Parathyroid adenoma (tissue), 2 donors: ENCODE data around the gene SDR39U1.
"Not testable (repeated sequence)": the region's sequence is repeated elsewhere in the genome, so short reads cannot be mapped to it uniquely, and the experiment has no call there.

ENCODE experiments used
- H2AFZ ChIP-seq: fragments of 300-600 bp; sonication (generic); one replicate; pipeline ENCODE4 v1.7.0; 2017; ENCODE audit warnings: antibody characterized with exemption, mild to moderate bottlenecking
- H3K27ac ChIP-seq: fragments of 300-600 bp; sonication (generic); one replicate; pipeline ENCODE4 v1.7.0; 2017
- H3K27me3 ChIP-seq: fragments of 300-600 bp; sonication (generic); one replicate; pipeline ENCODE4 v1.7.0; 2017; ENCODE audit warnings: low read length; ENCODE audit not compliant: control insufficient read depth, insufficient read depth
- H3K36me3 ChIP-seq: fragments of 300-600 bp; sonication (generic); one replicate; pipeline ENCODE4 v1.7.0; 2017; ENCODE audit warnings: low read length; ENCODE audit not compliant: control insufficient read depth, insufficient read depth
- H3K4me1 ChIP-seq: fragments of 300-600 bp; sonication (generic); one replicate; pipeline ENCODE4 v1.7.0; 2017; ENCODE audit warnings: control low read depth
- H3K4me2 ChIP-seq: fragments of 300-600 bp; sonication (generic); one replicate; pipeline ENCODE4 v1.7.0; 2017; ENCODE audit warnings: low read length
- H3K4me3 ChIP-seq: fragments of 300-600 bp; sonication (generic); one replicate; pipeline ENCODE4 v1.7.0; 2017; ENCODE audit warnings: low read depth, low read length
- H3K79me2 ChIP-seq: fragments of 300-600 bp; sonication (generic); one replicate; pipeline ENCODE4 v1.7.0; 2017; ENCODE audit warnings: control low read depth
- H3K9ac ChIP-seq: fragments of 300-600 bp; sonication (generic); one replicate; pipeline ENCODE4 v1.7.0; 2017; ENCODE audit warnings: mild to moderate bottlenecking
- H3K9me3 ChIP-seq: fragments of 300-600 bp; sonication (generic); one replicate; pipeline ENCODE4 v1.7.0; 2017; ENCODE audit warnings: low read length; ENCODE audit not compliant: control insufficient read depth
- CTCF ChIP-seq: fragments of 300-600 bp; sonication (generic); IDR thresholded peaks from one replicate; pipeline ENCODE4 v1.7.0; 2017; ENCODE audit warnings: antibody characterized with exemption, mild to moderate bottlenecking
- donor health status: primary hyperparathyroidism.

SDR39U1 gene, protein sequence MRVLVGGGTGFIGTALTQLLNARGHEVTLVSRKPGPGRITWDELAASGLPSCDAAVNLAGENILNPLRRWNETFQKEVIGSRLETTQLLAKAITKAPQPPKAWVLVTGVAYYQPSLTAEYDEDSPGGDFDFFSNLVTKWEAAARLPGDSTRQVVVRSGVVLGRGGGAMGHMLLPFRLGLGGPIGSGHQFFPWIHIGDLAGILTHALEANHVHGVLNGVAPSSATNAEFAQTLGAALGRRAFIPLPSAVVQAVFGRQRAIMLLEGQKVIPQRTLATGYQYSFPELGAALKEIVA

GRCh38 chr14:24442240-24443052 is at the start of gene SDR39U1:
SDR39U1 (minus strand) TSS chr14:24442776; CDS start chr14:24442769, 7 bp downstream.
- no peaks in the 10 kb centered on the region for H3K27me3 ChIP-seq
- peak; percentile 13 for TF ChIP-seq CTCF
- H3K9ac ChIP-seq: peak within 1 kb of the TSS; percentile 68
- peak within 1 kb of the TSS; percentile 98 for H3K27ac ChIP-seq
- H3K4me3 ChIP-seq: peak within 1 kb of the TSS; percentile 93
- peaks cover 8% of the 10 kb centered on the region for H3K4me1 ChIP-seq
- no peaks in the 10 kb centered on the region for H3K36me3 ChIP-seq
- H3K79me2 ChIP-seq: no peaks in the 10 kb centered on the region
- H2AFZ ChIP-seq: peak within 1 kb of the TSS; percentile 89
- H3K9me3 ChIP-seq: no peaks in the 10 kb centered on the region
- H3K4me2 ChIP-seq: peak within 1 kb of the TSS; percentile 86

GRCh38 chr14:24491586-24492408 is 49.2 kb upstream of the SDR39U1 start:
- H3K9ac ChIP-seq, H3K27ac ChIP-seq, H2AFZ ChIP-seq, H3K27me3 ChIP-seq, H3K4me2 ChIP-seq, H3K4me3 ChIP-seq, H3K4me1 ChIP-seq, H3K9me3 ChIP-seq, H3K79me2 ChIP-seq, H3K36me3 ChIP-seq: not testable (repeated sequence)

- no peak for TF ChIP-seq CTCF
Measured at GRCh38 chr14:24483604-24484252, 41.2 kb upstream of the SDR39U1 start.

DNA sequence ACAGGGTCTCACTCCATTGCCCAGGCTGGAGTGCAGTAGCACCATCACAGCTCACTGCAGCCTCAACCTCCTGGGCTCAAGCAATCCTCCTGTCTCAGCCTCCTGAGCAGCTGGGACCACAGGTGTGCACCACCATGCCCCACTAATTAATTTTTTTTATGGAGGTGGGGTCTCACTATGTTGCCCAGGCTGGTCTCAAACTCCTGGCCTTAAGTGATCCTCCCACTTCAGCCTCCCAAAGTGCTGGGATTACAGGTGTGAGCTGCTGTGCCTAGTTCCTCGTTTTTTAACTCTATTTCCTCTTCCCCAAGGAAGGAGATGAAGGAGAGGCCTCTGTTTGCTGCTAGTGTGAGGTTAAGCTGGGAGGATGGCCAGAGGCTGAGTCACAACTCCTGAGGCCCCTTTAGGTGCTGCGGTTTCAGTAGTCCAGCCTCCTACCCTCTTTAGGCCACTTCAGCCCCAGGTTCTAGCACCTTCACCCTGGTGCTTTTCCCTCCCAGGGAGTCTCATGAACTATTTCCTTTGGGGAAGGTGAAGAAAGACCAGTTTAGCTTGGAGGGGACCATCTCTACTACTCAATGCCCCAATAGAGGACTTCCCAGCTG is 40.2 kb upstream of the SDR39U1 start:
- H3K4me1 ChIP-seq, H3K79me2 ChIP-seq, H3K36me3 ChIP-seq, H3K27ac ChIP-seq, H3K9me3 ChIP-seq, H2AFZ ChIP-seq, H3K4me2 ChIP-seq, H3K27me3 ChIP-seq, H3K4me3 ChIP-seq, H3K9ac ChIP-seq: not testable (repeated sequence)

More at GRCh38 chr14:24483604-24484252, 41.2 kb upstream of the SDR39U1 start:
- Histone ChIP-seq H3K9me3 (no peaks in the 10 kb centered on the region), H2AFZ (no peak overlapping the region), H3K79me2 (no peaks in the 10 kb centered on the region), H3K4me2 (no peak overlapping the region), H3K27ac (no peak overlapping the region), H3K27me3 (no peaks in the 10 kb centered on the region), H3K4me1 (no peaks in the 10 kb centered on the region), H3K4me3 (no peak overlapping the region), H3K36me3 (no peaks in the 10 kb centered on the region), H3K9ac (no peak overlapping the region)

DNA sequence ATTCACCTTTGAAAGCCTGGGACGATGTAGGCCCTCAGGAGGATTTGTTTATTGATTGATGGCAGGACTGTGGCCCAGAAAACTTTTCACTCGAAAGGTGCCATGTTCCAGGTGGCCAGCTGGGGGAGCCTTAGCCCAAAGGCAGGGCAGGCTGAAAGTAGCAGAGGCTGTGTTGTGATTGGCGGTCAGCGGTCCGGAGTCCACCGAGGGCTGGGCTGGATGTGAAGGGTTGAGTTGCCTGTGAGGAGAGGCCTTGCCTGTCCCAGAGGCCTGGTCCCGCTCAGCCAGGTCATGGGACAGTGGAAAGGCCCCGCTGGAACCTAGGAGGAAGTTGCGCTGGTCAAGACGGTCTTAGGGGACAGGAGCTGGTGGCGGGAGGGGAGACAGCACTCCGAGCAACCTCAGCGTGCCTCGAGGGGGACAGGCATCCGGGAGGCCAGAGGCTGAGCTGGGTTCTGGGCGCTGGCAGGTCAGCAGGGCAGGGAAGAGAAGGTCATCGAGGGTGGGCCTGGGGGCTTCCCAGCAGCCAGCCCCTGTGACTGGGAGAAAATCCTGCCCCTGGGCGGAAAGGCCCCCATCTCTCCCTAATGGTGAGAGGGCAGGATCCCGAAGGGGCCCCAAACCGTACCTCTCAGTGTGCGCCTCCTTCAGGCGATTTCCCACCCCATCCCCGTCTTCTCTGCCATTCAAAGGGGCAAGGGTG is 39.2 kb upstream of the SDR39U1 start:
- no peaks in the 10 kb centered on the region for H3K9me3 ChIP-seq
- no peaks in the 10 kb centered on the region for H3K27me3 ChIP-seq
- no peak overlapping the region for H2AFZ ChIP-seq
- H3K4me3 ChIP-seq: no peak overlapping the region
- peak; percentile 40 for TF ChIP-seq CTCF
- no peak overlapping the region for H3K27ac ChIP-seq
- H3K9ac ChIP-seq: no peak overlapping the region
- H3K4me2 ChIP-seq: no peak overlapping the region
- H3K79me2 ChIP-seq: no peaks in the 10 kb centered on the region
- H3K4me1 ChIP-seq: no peaks in the 10 kb centered on the region
- H3K36me3 ChIP-seq: no peaks in the 10 kb centered on the region

DNA sequence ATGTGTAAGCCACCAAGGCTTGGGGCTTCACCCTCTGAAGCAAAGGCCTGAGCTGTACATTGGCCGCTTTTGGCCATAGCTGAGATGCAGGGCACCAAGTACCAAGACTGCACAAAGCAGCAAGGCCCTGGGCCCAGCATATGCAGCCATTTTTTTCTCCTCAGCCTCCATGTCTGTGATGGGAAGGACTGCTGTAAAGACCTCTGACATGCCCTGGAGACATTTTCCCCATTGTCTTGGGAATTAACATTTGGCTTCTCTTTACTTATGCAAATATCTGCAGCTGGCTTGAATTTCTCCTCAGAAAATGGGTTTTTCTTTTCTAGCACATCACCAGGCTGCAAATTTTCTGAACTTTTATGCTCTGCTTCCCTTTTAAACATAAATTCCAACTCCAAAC is 37.4 kb upstream of the SDR39U1 start:
- not testable (repeated sequence) for H2AFZ ChIP-seq, H3K4me1 ChIP-seq, H3K27ac ChIP-seq, H3K27me3 ChIP-seq, H3K4me2 ChIP-seq, H3K36me3 ChIP-seq, H3K79me2 ChIP-seq, H3K4me3 ChIP-seq, H3K9me3 ChIP-seq, H3K9ac ChIP-seq
